NCI-H526 (cell line): ENCODE results near the gene SNX25.

ENCODE experiments used
- DNase-seq, 2 experiments: peaks; one replicate each; lab custom pipeline; 2025; lab: John Stamatoyannopoulos, UW

Gene SNX25

GRCh38 chr4:185380320-185380719 is 170.9 kb downstream of the SNX25 start:
- no peak for DNase-seq

GRCh38 chr4:185381288-185382196 is 172.1 kb downstream of the SNX25 start:
- no peak for DNase-seq

DNA sequence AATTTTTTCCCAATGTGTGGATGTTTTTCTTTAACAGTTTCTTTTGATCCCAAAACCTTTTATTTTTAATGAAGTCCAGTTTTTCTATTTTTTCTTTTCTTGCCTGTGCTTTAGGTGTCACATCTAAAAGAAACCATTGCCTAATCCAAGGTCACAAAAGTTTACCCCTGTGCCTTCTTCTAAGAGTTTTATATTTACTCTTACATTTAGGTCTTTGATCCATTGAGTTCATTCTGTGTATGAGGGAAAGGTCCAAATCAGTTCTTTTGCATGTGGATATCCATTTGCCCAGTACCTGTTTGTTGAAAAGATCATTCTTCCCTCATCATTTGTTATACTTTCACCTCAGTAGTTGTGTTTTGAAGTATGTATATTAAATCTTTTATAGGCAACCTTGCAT is 173.4 kb downstream of the SNX25 start:
- no peak for DNase-seq

GRCh38 chr4:185383451-185383850 is 174.1 kb downstream of the SNX25 start:
- no peak for DNase-seq

DNA sequence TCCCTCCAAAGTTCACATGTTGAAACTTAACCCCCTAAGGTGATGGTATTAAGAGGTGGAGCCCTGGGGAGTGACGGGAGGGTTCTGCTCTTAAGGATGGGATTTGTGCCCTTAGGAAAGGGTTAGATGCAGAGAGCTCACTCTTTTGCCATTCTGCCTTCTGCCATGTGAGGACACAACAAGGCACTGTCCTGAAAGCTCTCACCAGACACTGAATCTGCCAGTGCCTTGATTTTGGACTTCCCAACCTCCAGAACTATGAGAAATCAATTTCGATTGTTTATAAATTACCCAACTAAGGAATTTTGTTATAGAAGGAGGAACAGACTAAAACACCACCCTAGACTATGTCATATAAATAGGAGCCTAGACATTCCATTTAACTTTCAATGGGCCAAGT is 174.7 kb downstream of the SNX25 start:
- no peak for DNase-seq

GRCh38 chr4:185384930-185385331 is 175.5 kb downstream of the SNX25 start:
- no peak for DNase-seq

- DNase-seq: no peak
These were observed 178.6 kb downstream of the SNX25 start for GRCh38 chr4:185387957-185388356.

GRCh38 chr4:185390941-185391340 is 181.5 kb downstream of the SNX25 start:
- no peak for DNase-seq

DNA sequence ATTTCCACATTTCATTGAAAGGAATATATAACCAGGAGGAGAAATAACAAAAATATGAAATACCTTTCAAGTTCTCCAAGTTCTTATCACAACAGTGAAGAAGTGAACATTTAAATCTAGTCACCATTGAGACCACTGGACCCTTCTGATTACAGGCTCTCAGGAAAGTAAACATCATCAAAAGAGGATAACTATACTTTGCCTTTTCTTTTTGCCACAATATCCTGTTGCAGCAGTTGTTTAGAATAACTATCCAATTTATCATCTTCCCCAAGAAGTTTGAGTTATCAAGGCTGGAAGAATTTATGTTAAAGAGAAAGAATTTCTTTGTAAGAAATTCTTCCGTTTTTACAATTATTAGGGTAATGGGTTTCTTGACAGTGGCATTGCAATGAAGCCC is 182.8 kb downstream of the SNX25 start:
- no peak for DNase-seq

GRCh38 chr4:185394568-185395237 is 185.3 kb downstream of the SNX25 start:
- DNase-seq: no peak

DNA sequence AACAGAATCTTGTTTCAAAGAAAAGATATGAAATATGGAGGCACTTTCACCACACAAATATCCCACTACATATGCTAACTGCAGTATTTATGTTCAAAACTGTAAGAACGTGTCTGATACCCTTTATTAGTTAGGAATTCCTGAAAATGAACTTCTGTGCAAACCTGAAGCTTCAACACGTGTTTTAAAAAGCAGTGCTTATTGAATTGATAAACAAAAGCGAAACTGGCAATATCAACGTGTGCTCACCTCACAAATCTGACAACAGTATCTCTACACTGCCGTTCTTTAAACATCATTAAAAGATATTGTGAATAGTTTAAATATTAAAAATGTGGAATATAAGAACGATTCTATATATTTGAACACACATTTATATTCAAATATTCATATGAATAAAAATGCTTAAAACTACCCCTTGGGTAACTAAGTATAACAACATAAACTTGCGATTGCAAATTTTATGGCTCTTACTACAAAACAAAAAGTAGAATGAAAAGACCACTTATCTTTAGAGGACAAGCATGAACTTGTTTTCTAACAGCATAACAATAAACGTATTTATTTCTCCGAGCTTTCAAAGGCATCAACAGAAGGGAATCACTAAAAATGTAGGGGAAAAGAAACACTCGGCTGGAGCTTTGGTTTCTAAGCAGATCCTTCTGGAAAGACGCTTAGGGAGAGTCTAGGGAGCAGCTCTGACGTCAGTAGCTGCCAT is 186.0 kb downstream of the SNX25 start, which contains the start of gene LRP2BP:
Gene LRP2BP (minus strand): TSS at position 687 of the 718 bp plus-strand sequence. CDS start 17,738 bp downstream, outside the sequence.
- peak in 1 of 2 experiments; percentile 5 for DNase-seq

DNA sequence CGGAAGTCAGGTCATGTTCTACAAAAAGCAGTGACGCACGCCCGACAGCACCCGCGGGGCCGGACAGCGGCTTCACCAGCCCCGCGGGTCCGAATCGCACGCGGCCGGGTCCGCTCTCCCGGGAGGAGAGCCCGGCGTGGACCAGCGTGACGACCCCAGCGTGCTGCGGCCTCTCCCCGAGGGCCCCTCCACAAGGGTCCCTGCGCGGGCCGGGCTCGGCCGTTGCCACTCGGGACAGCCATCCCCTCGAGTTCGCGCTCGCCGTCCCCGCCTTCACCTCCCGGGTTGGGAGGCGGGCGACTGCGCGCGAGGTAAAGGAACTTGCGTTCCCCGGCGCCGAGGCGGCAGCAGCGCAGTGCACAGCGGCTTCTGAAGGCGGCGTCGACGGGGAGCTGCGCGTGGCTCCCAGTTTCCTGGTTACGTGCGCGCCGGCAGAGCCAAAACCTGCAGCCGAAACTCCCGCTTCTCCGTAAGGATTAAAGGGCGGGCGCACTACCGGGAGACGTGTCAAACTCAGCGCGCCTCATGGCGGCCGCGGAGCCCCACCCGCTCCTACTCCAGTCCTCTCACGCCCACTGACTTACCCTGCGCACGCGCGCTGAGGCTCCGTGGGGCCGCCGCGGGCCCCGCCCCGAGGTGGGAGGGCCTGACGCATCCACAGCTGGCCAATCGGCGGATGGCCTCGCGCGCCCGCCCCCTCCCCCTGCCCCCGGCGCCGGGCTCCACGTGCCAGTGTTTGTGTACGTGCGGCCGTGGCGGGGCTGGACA is 186.7 kb downstream of the SNX25 start:
- peak; percentile 83 to 94 for DNase-seq

DNA sequence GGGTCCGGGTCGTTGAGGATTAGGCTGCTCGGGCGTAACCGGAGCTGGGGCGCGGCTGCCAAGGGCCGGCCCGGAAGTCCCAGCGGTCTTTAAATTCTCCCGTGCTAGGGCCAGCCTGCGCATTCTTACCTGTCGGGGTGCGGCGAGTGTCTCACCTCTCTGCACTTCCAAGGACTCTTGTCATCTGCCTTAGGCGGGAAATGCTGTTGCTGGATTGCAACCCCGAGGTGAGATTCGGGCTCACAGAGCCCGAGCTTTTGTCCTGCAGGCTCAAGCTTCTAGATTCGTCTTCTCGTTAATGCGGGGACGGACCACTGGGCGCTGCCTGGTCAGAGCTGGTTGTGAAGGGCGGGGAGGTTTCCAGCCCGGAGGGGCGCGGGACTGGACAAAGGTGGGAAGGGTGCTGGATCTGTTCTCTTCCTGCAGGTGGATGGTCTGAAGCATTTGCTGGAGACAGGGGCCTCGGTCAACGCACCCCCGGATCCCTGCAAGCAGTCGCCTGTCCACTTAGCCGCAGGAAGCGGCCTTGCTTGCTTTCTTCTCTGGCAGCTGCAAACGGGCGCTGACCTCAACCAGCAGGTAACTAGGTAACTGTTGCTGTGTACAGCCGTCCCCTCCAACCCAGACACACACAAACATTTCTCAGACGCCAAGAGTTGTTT is 187.5 kb downstream of the SNX25 start, which contains the start of gene ANKRD37:
Gene ANKRD37 (plus strand): TSS at position 118 of the 662 bp plus-strand sequence. CDS start 83 bp downstream, at position 201.
- DNase-seq: peak; percentile 31 to 43

- DNase-seq: no peak
These were observed 189.2 kb downstream of the SNX25 start for GRCh38 chr4:185398618-185399017.

DNA sequence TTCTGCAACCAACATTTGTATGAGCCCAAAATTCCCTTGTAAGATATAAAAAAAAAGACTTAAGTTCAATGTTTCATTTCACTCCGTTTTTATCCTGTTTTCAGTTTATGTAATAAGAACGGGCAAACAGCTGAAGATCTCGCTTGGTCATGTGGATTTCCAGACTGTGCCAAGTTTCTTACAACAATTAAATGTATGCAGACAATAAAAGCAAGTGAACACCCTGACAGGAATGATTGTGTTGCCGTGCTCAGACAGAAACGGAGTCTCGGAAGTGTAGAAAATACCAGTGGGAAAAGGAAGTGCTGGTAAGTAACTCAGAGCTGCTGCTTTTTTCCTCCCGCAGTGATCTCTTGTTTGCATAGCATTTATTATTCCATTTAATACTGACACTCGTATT is 190.1 kb downstream of the SNX25 start:
- no peak for DNase-seq

DNA sequence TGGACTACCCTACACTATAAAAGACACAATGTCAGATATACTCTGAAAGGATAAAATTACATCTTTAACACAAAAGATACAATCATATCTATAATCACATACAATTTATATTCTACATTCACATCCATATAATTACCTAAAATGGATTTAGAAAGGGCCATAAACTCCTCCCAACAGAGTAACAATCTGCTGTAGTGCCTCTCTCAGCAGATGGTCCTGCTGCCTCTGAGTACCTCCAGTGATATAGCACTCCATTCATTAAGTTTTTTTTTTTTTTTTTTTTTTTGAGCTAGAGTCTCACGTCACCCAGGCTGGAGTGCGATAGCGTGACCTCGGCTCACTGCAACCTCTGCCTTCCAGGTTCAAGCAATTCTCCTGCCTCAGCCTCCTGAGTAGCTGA is 194.6 kb downstream of the SNX25 start:
- no peak for DNase-seq

DNA sequence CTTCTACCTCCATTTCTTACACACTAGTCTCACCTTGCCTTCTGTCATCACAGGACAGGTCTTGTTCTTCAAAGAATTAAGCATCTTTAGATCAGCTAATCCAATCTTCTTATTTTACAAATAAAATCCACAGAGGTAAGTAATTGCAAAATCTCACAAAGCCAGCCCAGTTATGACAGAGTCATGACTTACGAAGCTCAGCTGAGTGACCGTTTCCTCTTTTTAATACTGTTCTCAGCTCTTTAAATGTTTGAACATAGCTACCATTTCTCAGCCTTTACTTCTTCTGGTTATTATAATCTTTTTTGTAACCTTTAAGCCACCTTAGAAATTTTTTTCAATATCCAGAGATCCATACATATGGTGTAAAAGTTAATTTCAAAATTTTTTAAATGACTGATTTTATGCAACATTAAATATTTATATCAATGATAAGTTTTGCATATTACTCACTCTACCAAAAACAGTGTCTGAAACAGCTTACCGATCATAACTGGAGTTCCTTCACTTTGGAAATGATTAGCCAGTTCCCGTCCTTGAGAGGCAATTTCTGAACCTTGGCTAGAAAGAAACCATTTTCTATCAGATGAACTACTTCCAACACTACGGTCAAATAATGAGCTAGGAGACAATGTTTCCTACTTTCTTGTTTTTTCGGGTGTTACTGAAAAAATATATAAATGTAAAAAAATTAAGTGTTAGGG is 196.1 kb downstream of the SNX25 start:
- no peak for DNase-seq

DNA sequence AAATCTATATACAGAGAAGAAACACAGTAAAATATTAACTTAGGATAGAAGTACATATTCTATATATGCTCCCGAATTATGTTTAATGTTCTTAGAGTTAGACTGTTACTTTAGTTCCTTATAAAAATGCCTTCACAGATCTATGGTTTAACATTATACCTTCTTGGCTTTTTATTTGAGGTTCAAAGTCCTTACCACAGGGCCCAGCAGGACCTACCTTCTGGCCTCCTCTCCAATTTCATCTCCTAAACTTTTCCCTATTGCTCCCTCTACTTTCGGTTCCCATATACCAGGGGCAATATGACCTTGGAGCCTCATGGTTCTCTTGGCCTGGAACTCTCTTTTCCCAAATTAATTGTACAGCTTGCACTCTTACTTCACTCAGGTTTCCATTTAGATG is 199.0 kb downstream of the SNX25 start:
- no peak for DNase-seq

DNA sequence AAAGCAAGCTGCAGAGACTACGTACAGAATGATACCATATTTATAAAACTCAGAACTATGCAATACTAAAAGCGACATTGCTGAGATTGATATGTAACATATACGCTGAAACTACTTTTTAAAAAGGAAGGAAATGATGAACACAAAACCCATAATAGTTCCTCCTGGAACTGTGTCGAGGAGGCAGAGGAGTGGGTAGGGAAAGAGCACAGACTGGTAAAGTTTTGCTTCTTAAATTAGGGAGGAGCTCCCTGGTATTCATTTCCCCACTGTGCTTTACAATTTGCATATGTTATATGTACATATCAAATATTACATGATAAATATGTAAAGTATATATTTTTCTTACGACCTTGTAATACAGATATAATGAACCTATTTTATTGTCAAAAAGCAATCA is 202.5 kb downstream of the SNX25 start:
- DNase-seq: no peak

GRCh38 chr4:185412412-185412811 is 203.0 kb downstream of the SNX25 start:
- no peak for DNase-seq
